ENCODE data around the gene SRC. TPM values are rescaled to one million over a fixed set of nuclear protein-coding genes. Genes with fewer than 3 reads are reported as not detected.

Gene SRC
- total RNA-seq, 1 experiment from 2014 or later, result 15.9 TPM

- in situ Hi-C loops (cut with HindIII; ENCODE audit: low sequenced_read_pairs), result no loop called here
- DNase-seq (ENCODE audit: low spot score), result no peak
Measured at GRCh38 chr20:37432606-37433005, 86.7 kb downstream of the SRC start.

- in situ Hi-C loops (cut with HindIII; ENCODE audit: low sequenced_read_pairs), result no loop called here
- DNase-seq (ENCODE audit: low spot score), result no peak
Measured at GRCh38 chr20:37435607-37436006, 89.7 kb downstream of the SRC start.

GRCh38 chr20:37436527-37437186, 90.7 kb downstream of the SRC start:
- in situ Hi-C loops (cut with HindIII; ENCODE audit: low sequenced_read_pairs), result no loop called here
- no peak for DNase-seq (ENCODE audit: low spot score)

- in situ Hi-C loops (cut with HindIII; ENCODE audit: low sequenced_read_pairs), result no loop called here
- DNase-seq (ENCODE audit: low spot score), result no peak
Measured at GRCh38 chr20:37437676-37438075, 91.7 kb downstream of the SRC start.

GRCh38 chr20:37438464-37439222, 92.7 kb downstream of the SRC start:
- no peak for DNase-seq (ENCODE audit: low spot score)
- in situ Hi-C loops (cut with HindIII; ENCODE audit: low sequenced_read_pairs), result no loop called here

GRCh38 chr20:37439223-37439933, 93.4 kb downstream of the SRC start:
- DNase-seq (ENCODE audit: low spot score), result no peak
- in situ Hi-C loops (cut with HindIII; ENCODE audit: low sequenced_read_pairs), result no loop called here

GRCh38 chr20:37441023-37441422, 95.1 kb downstream of the SRC start:
- no peak for DNase-seq (ENCODE audit: low spot score)
- in situ Hi-C loops (cut with HindIII; ENCODE audit: low sequenced_read_pairs), result no loop called here

- no peak for DNase-seq (ENCODE audit: low spot score)
- in situ Hi-C loops (cut with HindIII; ENCODE audit: low sequenced_read_pairs), result no loop called here
Measured at GRCh38 chr20:37442547-37442946, 96.6 kb downstream of the SRC start.

GRCh38 chr20:37442986-37443385, 97.0 kb downstream of the SRC start:
- no peak for DNase-seq (ENCODE audit: low spot score)
- in situ Hi-C loops (cut with HindIII; ENCODE audit: low sequenced_read_pairs), result no loop called here

GRCh38 chr20:37443596-37443995, 97.7 kb downstream of the SRC start:
- DNase-seq (ENCODE audit: low spot score), result no peak
- in situ Hi-C loops (cut with HindIII; ENCODE audit: low sequenced_read_pairs), result no loop called here

- DNase-seq (ENCODE audit: low spot score), result no peak
- in situ Hi-C loops (cut with HindIII; ENCODE audit: low sequenced_read_pairs), result no loop called here
Measured at GRCh38 chr20:37445041-37445440, 99.1 kb downstream of the SRC start.

GRCh38 chr20:37446286-37447032, 100.5 kb downstream of the SRC start:
- in situ Hi-C loops (cut with HindIII; ENCODE audit: low sequenced_read_pairs), result no loop called here
- no peak for DNase-seq (ENCODE audit: low spot score)

- in situ Hi-C loops (cut with HindIII; ENCODE audit: low sequenced_read_pairs), result no loop called here
Measured at GRCh38 chr20:37447688-37448087, 101.7 kb downstream of the SRC start.

GRCh38 chr20:37449276-37449675, 103.3 kb downstream of the SRC start:
- no peak for DNase-seq (ENCODE audit: low spot score)
- in situ Hi-C loops (cut with HindIII; ENCODE audit: low sequenced_read_pairs), result no loop called here

More at GRCh38 chr20:37447688-37448087, 101.7 kb downstream of the SRC start:
- no peak for DNase-seq (ENCODE audit: low spot score)

GRCh38 chr20:37450344-37450743, 104.4 kb downstream of the SRC start:
- in situ Hi-C loops (cut with HindIII; ENCODE audit: low sequenced_read_pairs), result no loop called here
- DNase-seq (ENCODE audit: low spot score), result no peak

GRCh38 chr20:37451616-37452015, 105.7 kb downstream of the SRC start:
- in situ Hi-C loops (cut with HindIII; ENCODE audit: low sequenced_read_pairs), result no loop called here

GRCh38 chr20:37452236-37452635, 106.3 kb downstream of the SRC start:
- in situ Hi-C loops (cut with HindIII; ENCODE audit: low sequenced_read_pairs), result no loop called here
- DNase-seq (ENCODE audit: low spot score), result peak; percentile 36

More at GRCh38 chr20:37451616-37452015, 105.7 kb downstream of the SRC start:
- DNase-seq (ENCODE audit: low spot score), result no peak

- in situ Hi-C loops (cut with HindIII; ENCODE audit: low sequenced_read_pairs), result no loop called here
- DNase-seq (ENCODE audit: low spot score), result no peak
Measured at GRCh38 chr20:37453288-37453687, 107.3 kb downstream of the SRC start.

- no peak for DNase-seq (ENCODE audit: low spot score)
- in situ Hi-C loops (cut with HindIII; ENCODE audit: low sequenced_read_pairs), result no loop called here
Measured at GRCh38 chr20:37453836-37454235, 107.9 kb downstream of the SRC start.

All from G401 (cell line).